ENCODE results near the gene RNF141. TPM values are rescaled to one million over a fixed set of nuclear protein-coding genes. Genes with fewer than 3 reads are reported as not detected.

The RNF141 gene, protein sequence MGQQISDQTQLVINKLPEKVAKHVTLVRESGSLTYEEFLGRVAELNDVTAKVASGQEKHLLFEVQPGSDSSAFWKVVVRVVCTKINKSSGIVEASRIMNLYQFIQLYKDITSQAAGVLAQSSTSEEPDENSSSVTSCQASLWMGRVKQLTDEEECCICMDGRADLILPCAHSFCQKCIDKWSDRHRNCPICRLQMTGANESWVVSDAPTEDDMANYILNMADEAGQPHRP
- total RNA-seq, result 10 to 100 TPM; 39.0 to 68.3 (median 59.7) TPM

DNA sequence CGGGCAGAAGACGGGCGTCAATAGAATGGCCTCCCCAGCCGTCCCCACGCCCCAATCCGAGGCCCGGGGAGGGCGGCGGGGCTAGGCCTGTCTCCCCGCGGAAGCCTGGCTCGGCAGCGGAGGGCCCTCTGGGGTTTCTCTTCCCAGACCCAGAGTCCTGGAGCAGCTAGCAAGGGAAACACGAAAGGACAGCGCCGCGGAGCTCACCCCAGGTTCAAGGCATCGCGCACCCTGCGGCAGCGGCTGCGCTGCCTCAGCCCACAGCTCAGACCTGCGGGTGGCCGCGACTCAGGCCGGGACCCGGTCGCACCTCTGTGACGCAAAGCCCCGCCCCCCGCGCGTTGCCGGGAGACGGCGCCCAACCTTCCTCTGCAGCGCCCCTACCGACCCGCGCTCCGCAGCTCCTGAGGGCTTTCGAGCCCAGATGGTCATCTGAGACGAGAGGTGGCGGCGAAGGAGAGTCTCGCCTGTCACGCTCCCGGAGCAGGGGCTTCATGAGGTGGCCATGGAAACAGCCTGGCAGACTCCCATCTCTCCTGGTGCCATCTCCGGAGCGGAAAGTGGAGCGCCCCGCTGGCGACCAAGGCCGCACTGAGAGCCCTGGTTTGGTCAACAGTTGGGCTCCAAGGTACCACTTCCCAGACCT is at the start of gene RNF141:
Gene RNF141 (minus strand): TSS at position 273 of the 646 bp plus-strand sequence. CDS start 7,029 bp downstream, outside the sequence.
- TF ChIP-seq CTCF (IDR thresholded peaks at IDR 0.05; ENCODE audit: low read depth), result no peak

DNA sequence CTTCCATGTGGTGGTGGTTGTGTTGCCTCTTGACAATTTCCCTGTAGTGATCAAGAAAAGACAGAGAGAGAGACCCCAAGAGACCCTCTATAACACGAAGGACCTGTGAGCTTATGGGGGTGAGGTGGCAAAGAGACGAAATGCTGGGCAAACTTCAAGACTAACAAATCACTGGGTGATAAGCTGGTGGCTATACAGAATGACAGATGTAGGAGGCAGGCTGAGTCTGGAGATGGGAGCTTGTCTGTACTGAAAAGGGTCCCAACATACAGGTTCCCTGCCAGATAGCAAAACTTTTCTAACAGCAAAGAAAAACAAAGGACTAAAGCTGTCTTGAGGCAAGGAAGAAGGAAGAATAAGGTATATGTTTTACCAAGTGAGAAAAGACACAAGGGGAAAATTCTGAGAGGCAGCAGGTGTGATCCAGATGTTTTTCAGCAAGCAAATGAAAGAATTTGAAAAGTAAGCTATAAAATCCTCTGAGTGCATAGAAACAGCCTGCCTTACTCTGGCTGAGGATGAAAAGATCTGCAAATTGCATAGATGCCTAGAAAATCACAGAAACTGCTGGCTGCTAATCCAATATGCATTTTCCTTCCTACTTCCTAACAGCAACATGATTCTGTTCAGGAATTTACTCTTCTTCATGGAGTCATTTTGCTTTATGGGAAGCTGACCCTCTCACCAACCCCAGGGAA is 49.4 kb upstream of the RNF141 start:
- TF ChIP-seq CTCF (IDR thresholded peaks at IDR 0.05; ENCODE audit: low read depth), result no peak

GRCh38 chr11:10588904-10589303 is 47.9 kb upstream of the RNF141 start:
- no peak for TF ChIP-seq CTCF (IDR thresholded peaks at IDR 0.05; ENCODE audit: low read depth)

DNA sequence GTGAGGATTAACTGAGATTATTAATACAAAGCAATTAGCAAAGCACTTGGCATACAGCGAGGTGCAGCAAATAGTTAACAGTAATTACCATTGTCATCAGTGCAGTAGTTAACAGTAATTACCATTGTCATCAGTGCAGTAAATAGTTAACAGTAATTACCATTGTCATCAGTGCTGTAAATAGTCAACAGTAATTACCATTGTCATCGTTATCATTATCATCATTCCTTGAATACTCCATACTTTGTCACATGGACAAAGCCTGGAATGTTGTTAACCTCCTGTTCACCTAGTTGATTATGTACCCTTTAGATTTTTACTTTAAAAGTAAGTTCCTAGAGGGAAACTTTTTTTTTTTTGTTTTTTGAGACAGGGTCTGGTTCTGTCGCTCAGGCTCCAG is 47.0 kb upstream of the RNF141 start:
- TF ChIP-seq CTCF (IDR thresholded peaks at IDR 0.05; ENCODE audit: low read depth), result no peak

DNA sequence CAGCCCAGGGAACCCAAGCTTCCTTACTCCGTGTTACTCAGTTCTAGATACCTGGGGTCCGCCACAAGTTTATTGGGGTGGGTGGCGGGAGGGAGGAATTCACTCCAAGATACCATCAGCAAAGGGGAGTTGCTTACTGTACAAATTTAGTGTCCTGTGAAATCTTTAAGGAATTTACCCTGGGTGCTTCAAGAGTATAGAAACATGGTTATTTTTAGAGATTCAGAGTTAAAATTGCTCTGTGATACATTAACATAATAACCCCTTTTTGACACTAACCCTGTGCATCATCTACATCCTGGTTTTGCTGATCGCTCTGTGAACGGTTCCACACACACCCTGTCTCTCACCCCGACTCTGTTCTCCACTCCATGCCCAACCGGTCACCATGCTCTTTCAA is 46.4 kb upstream of the RNF141 start:
- no peak for TF ChIP-seq CTCF (IDR thresholded peaks at IDR 0.05; ENCODE audit: low read depth)

- no peak for TF ChIP-seq CTCF (IDR thresholded peaks at IDR 0.05; ENCODE audit: low read depth)
These were observed 43.1 kb upstream of the RNF141 start for GRCh38 chr11:10584071-10584501.

DNA sequence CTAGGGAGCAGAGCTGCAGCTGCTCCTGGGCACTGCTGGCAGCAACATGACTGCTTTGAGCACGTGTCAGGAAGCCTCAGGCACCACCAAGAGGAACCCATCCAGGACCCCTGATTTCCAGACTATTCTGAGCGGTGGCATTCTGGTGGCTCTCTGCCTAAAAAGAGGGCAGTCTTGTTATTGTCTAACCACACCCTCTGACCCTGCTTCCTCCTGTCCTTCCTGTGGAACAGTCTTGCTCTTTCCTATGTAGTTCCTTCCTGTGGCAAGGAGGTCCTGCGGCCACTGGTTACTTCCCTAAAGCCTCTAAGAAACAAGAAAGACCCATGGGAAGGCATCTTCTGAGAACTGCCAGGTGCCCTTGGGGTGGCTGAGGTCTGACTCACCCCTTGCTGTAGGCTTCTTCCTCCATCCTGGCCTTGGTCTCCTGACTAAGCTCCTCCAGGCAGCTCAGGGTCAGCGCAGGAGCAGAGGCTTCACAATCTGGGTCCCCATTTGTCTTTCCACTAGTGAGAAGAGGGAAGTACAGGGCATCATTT is 40.6 kb upstream of the RNF141 start:
- TF ChIP-seq CTCF (IDR thresholded peaks at IDR 0.05; ENCODE audit: low read depth), result no peak
